Mesendoderm (in vitro differentiated cells): ENCODE measurements around the gene BEX4.
A peak's percentile ranks its signal among the peaks of the same experiment; 100 is the strongest.
"Not testable (repeated sequence)": the region's sequence is repeated elsewhere in the genome, so short reads cannot be mapped to it uniquely, and the experiment has no call there.

Source experiments
- DNase-seq: peaks from one replicate; pipeline ENCODE4 v3.0.0; 2013
- H2AK5ac ChIP-seq: 2 replicates; pipeline ENCODE4 v1.6.1; 2013; ENCODE audit warnings: low read length, inconsistent platforms
- H2BK120ac ChIP-seq: 2 replicates; pipeline ENCODE4 v1.6.1; 2013; ENCODE audit warnings: low read depth, mild to moderate bottlenecking, low read length, moderate library complexity, mixed read lengths
- H2BK15ac ChIP-seq: replicated peaks from 2 replicates; pipeline ENCODE4 v1.6.1; 2013; ENCODE audit warnings: low read depth, mild to moderate bottlenecking, moderate library complexity
- H2BK5ac ChIP-seq: 2 replicates; pipeline ENCODE4 v1.6.1; 2013; ENCODE audit warnings: low read length, inconsistent platforms
- H3K18ac ChIP-seq: 2 replicates; pipeline ENCODE4 v1.6.1; 2013; ENCODE audit warnings: mild to moderate bottlenecking, low read length, mixed read lengths
- H3K23ac ChIP-seq: one replicate; pipeline ENCODE4 v1.6.1; 2013; ENCODE audit warnings: low read length
- H3K27ac ChIP-seq: 2 replicates; pipeline ENCODE4 v1.5.1; 2013; ENCODE audit warnings: low read depth, mild to moderate bottlenecking, inconsistent platforms, low read length, moderate library complexity
- H3K27me3 ChIP-seq: 2 replicates; pipeline ENCODE4 v1.6.1; 2013; ENCODE audit warnings: low read length, control low read depth, mild to moderate bottlenecking, inconsistent platforms; ENCODE audit not compliant: insufficient read depth, poor library complexity
- H3K36me3 ChIP-seq: 2 replicates; pipeline ENCODE4 v1.6.1; 2013; ENCODE audit warnings: low read length, inconsistent platforms; ENCODE audit not compliant: control insufficient read depth, insufficient read depth
- H3K4ac ChIP-seq: one replicate; pipeline ENCODE4 v1.6.1; 2013; ENCODE audit warnings: low read depth, mild to moderate bottlenecking, low read length, moderate library complexity
- H3K4me1 ChIP-seq: 2 replicates; pipeline ENCODE4 v1.6.1; 2013; ENCODE audit warnings: low read depth, low read length, inconsistent platforms; ENCODE audit not compliant: control insufficient read depth
- H3K4me2 ChIP-seq: 2 replicates; pipeline ENCODE4 v1.6.1; 2013; ENCODE audit warnings: low read length
- H3K4me3 ChIP-seq: 2 replicates; pipeline ENCODE4 v1.5.1; 2013; ENCODE audit warnings: mild to moderate bottlenecking, low read length
- H3K56ac ChIP-seq: one replicate; pipeline ENCODE4 v1.6.1; 2013; ENCODE audit warnings: low read length
- H3K79me1 ChIP-seq: 2 replicates; pipeline ENCODE4 v1.6.1; 2013; ENCODE audit warnings: low read length, inconsistent platforms
- H3K79me2 ChIP-seq: 2 replicates; pipeline ENCODE4 v1.6.1; 2013; ENCODE audit warnings: mild to moderate bottlenecking, low read length; ENCODE audit not compliant: control insufficient read depth, insufficient read depth
- H3K9ac ChIP-seq: 2 replicates; pipeline ENCODE4 v1.6.1; 2013; ENCODE audit warnings: low read length, inconsistent platforms
- H4K5ac ChIP-seq: one replicate; pipeline ENCODE4 v1.6.1; 2013; ENCODE audit warnings: low read length
- H4K8ac ChIP-seq: one replicate; pipeline ENCODE4 v1.6.1; 2013; ENCODE audit warnings: low read depth, mild to moderate bottlenecking, control low read depth, low read length, moderate library complexity
- WGBS: extraction: QIAGEN DNeasy Blood & Tissue Kit; methylation state at CpG from one replicate; pipeline ENCODE4 v1.1.7; 2013; ENCODE audit warnings: low lambda C conversion rate, missing lambda C conversion rate; ENCODE audit not compliant: insufficient coverage; ENCODE audit errors: extremely low coverage; 5-methylcytosine and 5-hydroxymethylcytosine counted together

BEX4 gene

DNA sequence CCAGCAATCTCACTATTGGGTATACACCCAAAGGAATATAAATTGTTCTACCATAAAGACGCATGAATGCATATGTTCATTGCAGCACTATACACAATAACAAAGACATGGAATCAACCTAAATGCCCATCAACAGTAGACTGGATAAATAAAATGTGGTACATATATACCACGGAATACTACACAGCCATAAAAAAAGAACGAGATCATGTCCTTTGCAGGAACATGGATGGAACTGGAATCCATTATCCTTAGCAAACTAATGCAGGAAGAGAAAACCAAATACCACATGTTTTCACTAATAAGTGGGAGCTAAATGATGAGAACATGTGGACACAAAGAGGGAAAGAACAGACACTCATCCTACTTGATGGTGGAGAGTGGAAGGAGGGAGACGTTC, 11.0 kb downstream of the BEX4 start:
- not testable (repeated sequence) for H2AK5ac ChIP-seq, H3K79me2 ChIP-seq, DNase-seq, H2BK5ac ChIP-seq, H3K79me1 ChIP-seq, H3K4ac ChIP-seq, H3K18ac ChIP-seq, H3K4me1 ChIP-seq, H4K5ac ChIP-seq, H3K4me3 ChIP-seq, H3K23ac ChIP-seq, H3K27ac ChIP-seq, H3K56ac ChIP-seq, H2BK15ac ChIP-seq, H4K8ac ChIP-seq, H3K9ac ChIP-seq, H3K36me3 ChIP-seq, H3K27me3 ChIP-seq, H2BK120ac ChIP-seq, H3K4me2 ChIP-seq
- WGBS, result no CpG with 5 or more reads among the region's 4 CpGs

DNA sequence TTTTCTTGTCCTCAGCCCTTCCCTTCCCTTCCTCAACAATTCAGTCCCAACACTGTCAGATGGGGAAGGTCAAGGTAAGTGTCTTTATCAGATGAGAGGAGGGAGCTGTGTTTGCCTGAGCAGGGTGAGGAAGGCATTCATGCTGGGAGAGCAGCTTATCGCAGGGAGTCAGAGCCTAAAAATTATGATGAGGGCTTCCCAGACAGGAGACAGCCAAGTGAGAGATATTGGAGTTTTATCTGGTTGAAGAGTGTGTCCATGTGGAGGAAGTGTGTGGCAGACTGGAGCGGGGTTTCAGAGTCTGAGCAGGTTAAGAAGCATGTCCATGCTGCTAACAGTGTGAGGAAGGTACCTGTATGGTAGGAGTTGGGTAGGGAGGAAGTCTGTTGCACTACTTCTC, 18.4 kb downstream of the BEX4 start:
- Histone ChIP-seq H3K27ac (no peak overlapping the region), H3K56ac (no peak overlapping the region), H2AK5ac (no peak overlapping the region), H3K4me1 (no peaks in the 10 kb centered on the region), H3K23ac (no peak overlapping the region), H3K4me3 (no peak overlapping the region), H2BK15ac (no peak overlapping the region), H3K79me1 (no peaks in the 10 kb centered on the region), H3K4me2 (no peak overlapping the region), H2BK5ac (no peak overlapping the region), H4K5ac (no peak overlapping the region), H2BK120ac (no peak overlapping the region), H3K18ac (no peak overlapping the region), H3K27me3 (no peaks in the 10 kb centered on the region), H3K79me2 (no peaks in the 10 kb centered on the region), H4K8ac (no peak overlapping the region), H3K9ac (no peak overlapping the region), H3K36me3 (no peaks in the 10 kb centered on the region), H3K4ac (no peak overlapping the region)
- DNase-seq, result no peak
- WGBS, result no CpG with 5 or more reads among the region's 2 CpGs

DNA sequence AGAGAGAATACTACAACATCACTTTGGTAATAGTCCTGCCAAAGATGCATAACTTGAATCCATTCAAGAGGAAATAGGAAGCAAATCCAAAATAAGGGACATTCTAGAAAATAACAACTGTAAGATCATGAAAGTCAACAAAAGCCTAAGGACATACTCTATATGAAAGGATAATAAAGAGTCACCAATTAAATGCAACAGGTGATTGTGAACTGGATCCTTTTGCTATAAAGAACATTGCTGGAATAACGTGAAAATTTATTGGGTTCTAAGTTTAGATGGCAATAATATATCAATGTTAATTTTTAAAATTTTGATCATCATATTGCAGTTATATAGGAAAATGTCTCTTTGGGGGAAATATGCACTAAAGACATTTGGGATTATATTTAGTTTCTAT, 20.0 kb downstream of the BEX4 start:
- no peak overlapping the region for H3K18ac ChIP-seq
- no peaks in the 10 kb centered on the region for H3K27me3 ChIP-seq
- H2BK120ac ChIP-seq, result no peak overlapping the region
- H3K4me3 ChIP-seq, result no peak overlapping the region
- H2AK5ac ChIP-seq, result no peak overlapping the region
- no peak overlapping the region for H3K4ac ChIP-seq
- no peak overlapping the region for H3K56ac ChIP-seq
- H3K23ac ChIP-seq, result no peak overlapping the region
- no peak overlapping the region for H4K5ac ChIP-seq
- H3K4me2 ChIP-seq, result no peak overlapping the region
- no peaks in the 10 kb centered on the region for H3K4me1 ChIP-seq
- no peak overlapping the region for H3K27ac ChIP-seq
- no peaks in the 10 kb centered on the region for H3K79me1 ChIP-seq
- no peak overlapping the region for H3K9ac ChIP-seq
- no CpG with 5 or more reads among the region's 1 CpG for WGBS
- no peak overlapping the region for H4K8ac ChIP-seq
- H2BK5ac ChIP-seq, result no peak overlapping the region
- H3K36me3 ChIP-seq, result no peaks in the 10 kb centered on the region
- H2BK15ac ChIP-seq, result no peak overlapping the region
- H3K79me2 ChIP-seq, result no peaks in the 10 kb centered on the region
- no peak for DNase-seq

DNA sequence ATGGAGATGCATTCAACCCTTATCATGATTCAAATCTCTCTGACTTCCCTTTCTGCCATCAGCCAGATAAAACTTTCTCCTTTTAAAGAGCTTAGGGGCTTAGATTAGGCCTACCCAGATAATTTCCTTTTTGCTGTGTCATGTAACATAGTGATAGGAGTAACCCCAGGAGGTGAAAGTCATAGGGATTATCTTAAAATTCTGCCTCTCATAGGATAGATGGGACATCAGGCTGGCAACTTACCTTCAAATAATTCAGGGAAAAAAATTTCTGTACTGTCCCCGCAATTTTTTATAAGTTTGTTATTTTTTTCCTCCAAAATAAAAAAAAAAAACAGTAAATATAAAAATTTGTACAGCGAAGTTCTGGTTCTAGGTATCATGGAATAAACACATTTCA, 20.7 kb downstream of the BEX4 start:
- H3K18ac ChIP-seq, result not testable (repeated sequence)

DNA sequence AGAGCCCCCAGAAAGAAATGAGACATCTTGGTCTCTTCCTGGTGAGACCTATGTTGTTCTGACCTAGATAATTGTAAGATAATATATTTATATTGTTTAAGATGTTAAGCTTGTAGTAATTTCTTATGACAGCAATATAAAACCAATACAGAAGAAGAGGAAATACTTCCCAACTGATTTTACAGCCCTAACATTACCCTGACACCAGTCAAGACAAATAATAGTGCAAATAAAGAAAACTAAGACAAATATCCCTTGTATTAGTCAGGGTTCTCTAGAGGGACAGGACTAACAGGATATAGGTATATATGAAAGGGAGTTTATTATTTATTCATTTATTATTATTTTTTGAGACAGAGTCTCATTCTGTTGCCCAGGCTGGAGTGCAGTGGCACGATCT, 21.4 kb downstream of the BEX4 start:
- no peak overlapping the region for H3K27ac ChIP-seq
- no peaks in the 10 kb centered on the region for H3K79me1 ChIP-seq

More for the DNA sequence above, 20.7 kb downstream of the BEX4 start:
- H2AK5ac ChIP-seq, H3K4ac ChIP-seq, H3K4me3 ChIP-seq, H3K9ac ChIP-seq, H3K23ac ChIP-seq, H3K27me3 ChIP-seq, H4K8ac ChIP-seq, H3K79me2 ChIP-seq, H3K4me1 ChIP-seq, H3K56ac ChIP-seq, H2BK15ac ChIP-seq, H2BK120ac ChIP-seq, H2BK5ac ChIP-seq, H3K79me1 ChIP-seq, H3K36me3 ChIP-seq, H3K4me2 ChIP-seq, H4K5ac ChIP-seq, H3K27ac ChIP-seq: not testable (repeated sequence)
- DNase-seq, result peak; percentile 62
- WGBS, result no CpG with 5 or more reads among the region's 2 CpGs

DNA sequence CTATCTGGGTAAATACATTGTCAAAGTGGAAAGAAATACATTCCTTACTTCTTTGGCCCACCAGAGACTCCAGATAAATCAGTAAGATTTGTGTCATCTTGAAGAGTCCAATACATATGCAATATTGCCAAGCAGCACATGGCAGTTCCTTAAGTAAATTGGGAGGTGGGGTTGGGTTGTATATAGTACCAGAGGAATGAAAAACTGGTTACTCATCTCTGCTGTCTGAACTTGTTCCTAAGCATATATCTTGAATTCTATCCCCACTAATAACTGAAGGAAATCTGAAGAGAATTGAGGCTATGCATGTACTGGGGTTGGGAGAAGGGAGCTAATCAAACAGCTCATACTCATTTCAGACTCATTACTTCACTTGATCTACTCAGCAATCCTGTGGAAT, 25.2 kb downstream of the BEX4 start:
- Histone ChIP-seq H3K4me1 (no peaks in the 10 kb centered on the region), H2BK5ac (no peak overlapping the region), H3K79me1 (no peaks in the 10 kb centered on the region), H3K4me2 (no peak overlapping the region), H3K23ac (no peak overlapping the region), H3K18ac (no peak overlapping the region), H3K36me3 (no peaks in the 10 kb centered on the region), H3K9ac (no peak overlapping the region), H3K4me3 (no peak overlapping the region), H2BK120ac (no peak overlapping the region), H2BK15ac (no peak overlapping the region), H4K8ac (no peak overlapping the region), H4K5ac (no peak overlapping the region), H3K27ac (no peak overlapping the region), H3K56ac (no peak overlapping the region), H3K27me3 (no peaks in the 10 kb centered on the region), H2AK5ac (no peak overlapping the region), H3K4ac (no peak overlapping the region), H3K79me2 (no peaks in the 10 kb centered on the region)
- DNase-seq, result no peak

More for the DNA sequence above, 21.4 kb downstream of the BEX4 start:
- Histone ChIP-seq H2BK120ac (no peak overlapping the region), H3K9ac (no peak overlapping the region), H3K4me1 (no peaks in the 10 kb centered on the region), H2AK5ac (no peak overlapping the region), H2BK15ac (no peak overlapping the region), H3K4ac (no peak overlapping the region), H4K5ac (no peak overlapping the region), H3K18ac (no peak overlapping the region), H3K27me3 (no peaks in the 10 kb centered on the region), H3K23ac (no peak overlapping the region), H3K4me3 (no peak overlapping the region), H3K56ac (no peak overlapping the region), H3K79me2 (no peaks in the 10 kb centered on the region), H3K4me2 (no peak overlapping the region), H2BK5ac (no peak overlapping the region), H4K8ac (no peak overlapping the region), H3K36me3 (no peaks in the 10 kb centered on the region)
- no CpG with 5 or more reads among the region's 1 CpG for WGBS
- DNase-seq, result no peak
